ENCODE measurements around the gene CFAP97D2.

- TF ChIP-seq CEBPB (IDR thresholded peaks at IDR 0.05) (no peak), MAX (IDR thresholded peaks at IDR 0.05) (no peak), EP300 (IDR thresholded peaks at IDR 0.05; ENCODE audit: borderline replicate concordance) (no peak), TAF1 (IDR thresholded peaks at IDR 0.05; ENCODE audit: low read depth) (no peak), RAD21 (IDR thresholded peaks at IDR 0.05; ENCODE audit: low read depth) (no peak), TCF12 (IDR thresholded peaks at IDR 0.05; ENCODE audit: low read depth) (no peak), ZBTB7A (IDR thresholded peaks at IDR 0.05; ENCODE audit: low read depth) (no peak), FOXM1 (IDR thresholded peaks at IDR 0.05; ENCODE audit: borderline replicate concordance, low read depth) (no peak), CREB1 (IDR thresholded peaks at IDR 0.05; ENCODE audit: low read depth) (no peak), EGR1 (IDR thresholded peaks at IDR 0.05) (no peak), NFIC (IDR thresholded peaks at IDR 0.05) (no peak)
- TF ChIP-seq, protein P1, sequence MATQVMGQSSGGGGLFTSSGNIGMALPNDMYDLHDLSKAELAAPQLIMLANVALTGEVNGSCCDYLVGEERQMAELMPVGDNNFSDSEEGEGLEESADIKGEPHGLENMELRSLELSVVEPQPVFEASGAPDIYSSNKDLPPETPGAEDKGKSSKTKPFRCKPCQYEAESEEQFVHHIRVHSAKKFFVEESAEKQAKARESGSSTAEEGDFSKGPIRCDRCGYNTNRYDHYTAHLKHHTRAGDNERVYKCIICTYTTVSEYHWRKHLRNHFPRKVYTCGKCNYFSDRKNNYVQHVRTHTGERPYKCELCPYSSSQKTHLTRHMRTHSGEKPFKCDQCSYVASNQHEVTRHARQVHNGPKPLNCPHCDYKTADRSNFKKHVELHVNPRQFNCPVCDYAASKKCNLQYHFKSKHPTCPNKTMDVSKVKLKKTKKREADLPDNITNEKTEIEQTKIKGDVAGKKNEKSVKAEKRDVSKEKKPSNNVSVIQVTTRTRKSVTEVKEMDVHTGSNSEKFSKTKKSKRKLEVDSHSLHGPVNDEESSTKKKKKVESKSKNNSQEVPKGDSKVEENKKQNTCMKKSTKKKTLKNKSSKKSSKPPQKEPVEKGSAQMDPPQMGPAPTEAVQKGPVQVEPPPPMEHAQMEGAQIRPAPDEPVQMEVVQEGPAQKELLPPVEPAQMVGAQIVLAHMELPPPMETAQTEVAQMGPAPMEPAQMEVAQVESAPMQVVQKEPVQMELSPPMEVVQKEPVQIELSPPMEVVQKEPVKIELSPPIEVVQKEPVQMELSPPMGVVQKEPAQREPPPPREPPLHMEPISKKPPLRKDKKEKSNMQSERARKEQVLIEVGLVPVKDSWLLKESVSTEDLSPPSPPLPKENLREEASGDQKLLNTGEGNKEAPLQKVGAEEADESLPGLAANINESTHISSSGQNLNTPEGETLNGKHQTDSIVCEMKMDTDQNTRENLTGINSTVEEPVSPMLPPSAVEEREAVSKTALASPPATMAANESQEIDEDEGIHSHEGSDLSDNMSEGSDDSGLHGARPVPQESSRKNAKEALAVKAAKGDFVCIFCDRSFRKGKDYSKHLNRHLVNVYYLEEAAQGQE (IDR thresholded peaks at IDR 0.05; ENCODE audit: low read depth) = no peak
- TF ChIP-seq, protein P2, sequence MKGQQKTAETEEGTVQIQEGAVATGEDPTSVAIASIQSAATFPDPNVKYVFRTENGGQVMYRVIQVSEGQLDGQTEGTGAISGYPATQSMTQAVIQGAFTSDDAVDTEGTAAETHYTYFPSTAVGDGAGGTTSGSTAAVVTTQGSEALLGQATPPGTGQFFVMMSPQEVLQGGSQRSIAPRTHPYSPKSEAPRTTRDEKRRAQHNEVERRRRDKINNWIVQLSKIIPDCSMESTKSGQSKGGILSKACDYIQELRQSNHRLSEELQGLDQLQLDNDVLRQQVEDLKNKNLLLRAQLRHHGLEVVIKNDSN (IDR thresholded peaks at IDR 0.05) = no peak
Measured at GRCh38 chr13:114261328-114261965, 82.4 kb downstream of the CFAP97D2 start.

All from Ishikawa (cell line).